HCT116 (cell line): ENCODE results near the gene C19orf38. TPM values are rescaled to one million over a fixed set of nuclear protein-coding genes. Genes with fewer than 3 reads are reported as not detected.

Source experiments
- ATAC-seq: fragments of 200-7000 bp; cut with Tn5 transposase; 2 replicates; pipeline ENCODE4 v1.9.1; 2020; ENCODE audit warnings: mild to moderate bottlenecking, moderate library complexity
- BruUV-seq: library from RNA; stranded (reverse); fragments of 400-500 nt; replicated peaks from 2 replicates; lab custom pipeline; 2021; lab: Mats Ljungman, UMichigan
- CTCF ChIA-PET: fragments of 300-600 bp; sonication (Branson Sonifier 250); formaldehyde crosslinking; loops from one replicate; lab custom pipeline; 2021; ENCODE audit warnings: antibody characterized with exemption; lab: Charles Lee
- POLR2A ChIA-PET: fragments of 300-600, 350-600 bp; sonication (Branson Sonifier 250); formaldehyde crosslinking; loops from one replicate; lab custom pipeline; 2021; ENCODE audit warnings: antibody characterized with exemption; lab: Charles Lee
- RAD21 ChIA-PET, 2 experiments: fragments of 300-600 bp; sonication (Branson Sonifier 250); formaldehyde crosslinking; loops; one replicate each; lab custom pipeline; 2023; ENCODE audit warnings: low total read pairs in 2 of 2; ENCODE audit not compliant: uncharacterized antibody in 2 of 2, unreplicated experiment in 2 of 2, low non-redundant PET in 1 of 2; lab: Charles Lee
- DNase-seq: peaks from one replicate; pipeline ENCODE4 v3.0.0-alpha.2; 2010; ENCODE audit warnings: low read depth, low spot score
- H2AFZ ChIP-seq: fragments of 200-600 bp; shearing (Covaris generic), sonication (generic); 2 replicates; pipeline ENCODE4 v1.6.1; 2017; ENCODE audit warnings: low read depth, mixed run types, mixed read lengths, antibody characterized with exemption, low read length; ENCODE audit not compliant: poor library complexity, severe bottlenecking
- H3K27ac ChIP-seq: 2 replicates; pipeline ENCODE4 v1.5.1; 2012; ENCODE audit warnings: low read depth, low read length
- H3K27me3 ChIP-seq: fragments of 200-600 bp; sonication (generic); 2 replicates; pipeline ENCODE4 v1.6.1; 2016; ENCODE audit warnings: mixed run types, low read length, mixed read lengths; ENCODE audit not compliant: insufficient read depth
- H3K36me3 ChIP-seq, 2 experiments: fragments of 200-500 bp in 1 of 2; fragments of 200-600 bp in 1 of 2; sonication (Bioruptor generic) in 1 of 2; sonication (generic) in 1 of 2; 2 replicates each; pipeline versions ENCODE4 v1.5.1 to v1.6.1; 2014 to 2016; ENCODE audit warnings: low read length in 2 of 2, inconsistent platforms in 1 of 2, mixed read lengths in 1 of 2, mixed run types in 1 of 2; ENCODE audit not compliant: insufficient read depth in 2 of 2, control insufficient read depth in 1 of 2
- H3K4me1 ChIP-seq, 2 experiments: fragments of 200-600 bp in 1 of 2; sonication (generic) in 1 of 2; 2 replicates each; pipeline versions ENCODE4 v1.5.1 to v1.6.1; 2012 to 2017; ENCODE audit warnings: low read length in 2 of 2, inconsistent platforms in 1 of 2, mild to moderate bottlenecking in 1 of 2, mixed read lengths in 1 of 2, mixed run types in 1 of 2, moderate library complexity in 1 of 2; ENCODE audit not compliant: insufficient read depth in 2 of 2, control insufficient read depth in 1 of 2
- H3K4me2 ChIP-seq: fragments of 200-600 bp; sonication (generic); 2 replicates; pipeline ENCODE4 v1.6.1; 2017; ENCODE audit warnings: mixed run types, low read length, mixed read lengths
- H3K4me3 ChIP-seq, 2 experiments: fragments of 200-600 bp in 1 of 2; sonication (generic) in 1 of 2; replicated peaks in 1 of 2; 2 replicates each; pipeline ENCODE4 v1.5.1; 2011 to 2016; ENCODE audit warnings: low read length in 2 of 2, control low read depth in 1 of 2, low read depth in 1 of 2, mild to moderate bottlenecking in 1 of 2, mixed read lengths in 1 of 2, mixed run types in 1 of 2
- H3K79me2 ChIP-seq: fragments of 200-600 bp; sonication (generic); 2 replicates; pipeline ENCODE4 v1.6.1; 2017; ENCODE audit warnings: mild to moderate bottlenecking, mixed run types, low read length, moderate library complexity, mixed read lengths; ENCODE audit not compliant: insufficient read depth
- H3K9ac ChIP-seq: fragments of 200-600 bp; sonication (generic); 2 replicates; pipeline ENCODE4 v1.6.1; 2016; ENCODE audit warnings: low read length, mixed read lengths
- H3K9me2 ChIP-seq: fragments of 200-600 bp; sonication (generic), shearing (Covaris generic); 2 replicates; pipeline ENCODE4 v1.6.1; 2017; ENCODE audit warnings: mixed run types, mild to moderate bottlenecking, moderate library complexity; ENCODE audit not compliant: insufficient read depth
- H3K9me3 ChIP-seq, 2 experiments: fragments of 200-500 bp in 1 of 2; fragments of 200-600 bp in 1 of 2; sonication (Bioruptor generic) in 1 of 2; sonication (generic) in 1 of 2; 2 replicates each; pipeline ENCODE4 v1.6.1; 2014 to 2017; ENCODE audit warnings: low read length in 2 of 2, mixed read lengths in 2 of 2, inconsistent platforms in 1 of 2, low read depth in 1 of 2, mild to moderate bottlenecking in 1 of 2, mixed run types in 1 of 2, moderate library complexity in 1 of 2; ENCODE audit not compliant: control insufficient read depth in 1 of 2, insufficient read depth in 1 of 2
- H4K20me1 ChIP-seq: fragments of 200-600 bp; sonication (generic), shearing (Covaris generic); 2 replicates; pipeline ENCODE4 v1.6.1; 2017; ENCODE audit warnings: mixed run types, mild to moderate bottlenecking, moderate library complexity; ENCODE audit not compliant: insufficient read depth
- EGR1 ChIP-seq: IDR thresholded peaks from 2 replicates; pipeline ENCODE4 v1.6.1; 2012; ENCODE audit warnings: low read depth
- POLR2A ChIP-seq: IDR thresholded peaks from 2 replicates; pipeline ENCODE4 v1.7.0; 2011; ENCODE audit warnings: borderline replicate concordance; ENCODE audit not compliant: insufficient read depth, insufficient read length; ENCODE audit errors: extremely low read depth
- POLR2AphosphoS5 ChIP-seq: IDR thresholded peaks from 2 replicates; pipeline ENCODE4 v1.6.1; 2011; ENCODE audit warnings: mild to moderate bottlenecking, low read depth, low read length, moderate library complexity
- SIN3A ChIP-seq: IDR thresholded peaks from 2 replicates; pipeline ENCODE4 v1.6.1; 2012; ENCODE audit warnings: low read depth
- YY1 ChIP-seq: IDR thresholded peaks from 2 replicates; pipeline ENCODE4 v1.6.1; 2011; ENCODE audit warnings: low read length, low read depth, moderate library complexity, mild to moderate bottlenecking; ENCODE audit not compliant: insufficient replicate concordance; ENCODE audit errors: extremely low read depth
- intact Hi-C: fragments of 100-400 bp; cut with micrococcal nuclease; formaldehyde crosslinking; loops from 2 replicates; pipeline ENCODE4 v1.10.0; 2022
- total RNA-seq: library from RNA; stranded (reverse); gene quantifications from one replicate; pipeline ENCODE4 v1.2.1, GENCODE V29; 2021; ENCODE audit not compliant: unreplicated experiment
- TF ChIP-seq, protein P1 (sequence below), 3 experiments: fragments of 200-600 bp in 1 of 3; sonication (generic) in 1 of 3; IDR thresholded peaks in 2 of 3; conservative IDR thresholded peaks in 1 of 3; 2 replicates each; pipeline ENCODE4 v1.5.1; 2012 to 2017; ENCODE audit warnings: low read depth in 2 of 3, low read length in 2 of 3, antibody characterized with exemption in 1 of 3, borderline replicate concordance in 1 of 3, control low read depth in 1 of 3, mild to moderate bottlenecking in 1 of 3, mixed read lengths in 1 of 3, mixed run types in 1 of 3, moderate library complexity in 1 of 3; ENCODE audit not compliant: insufficient read depth in 1 of 3
- TF ChIP-seq, protein P2 (sequence below): IDR thresholded peaks from 2 replicates; pipeline ENCODE4 v1.6.1; 2012
- TF ChIP-seq, protein P3 (sequence below): IDR thresholded peaks from 2 replicates; pipeline ENCODE4 v1.6.1; 2011; ENCODE audit warnings: mild to moderate bottlenecking, low read length, moderate library complexity; ENCODE audit not compliant: insufficient replicate concordance; ENCODE audit errors: extremely low read depth

The C19orf38 gene
- total RNA-seq, 1 experiment from 2014 or later = 0.74 TPM

DNA sequence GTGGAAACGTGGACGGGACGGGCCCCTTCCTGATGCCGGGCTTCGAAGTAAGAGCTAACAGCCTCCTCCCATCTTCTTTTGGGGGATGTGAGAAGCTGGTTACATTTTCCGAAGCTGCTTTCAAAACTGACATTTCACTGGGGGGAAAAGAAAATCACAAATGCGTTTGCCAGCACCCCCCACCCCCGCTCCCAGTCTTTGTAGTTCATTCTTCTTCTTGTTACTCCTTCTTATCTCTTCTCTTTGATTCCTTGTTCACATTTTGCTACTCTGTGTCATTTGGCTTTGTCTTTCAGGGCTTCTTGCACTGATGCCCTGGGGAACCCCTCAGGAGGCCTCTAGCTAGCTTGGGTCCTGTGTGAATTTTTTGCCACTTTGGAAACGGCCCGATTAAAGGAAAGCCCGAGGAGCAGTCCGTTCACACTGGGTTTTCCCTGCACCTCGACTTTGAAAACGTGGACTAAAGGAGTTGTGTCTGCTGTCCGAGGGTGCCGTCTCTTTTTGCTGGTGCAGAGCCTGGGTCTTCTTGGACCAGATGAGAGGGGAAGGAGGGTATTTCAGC lies 24.4 kb downstream of the C19orf38 start (continued):
- TF ChIP-seq, protein P1, sequence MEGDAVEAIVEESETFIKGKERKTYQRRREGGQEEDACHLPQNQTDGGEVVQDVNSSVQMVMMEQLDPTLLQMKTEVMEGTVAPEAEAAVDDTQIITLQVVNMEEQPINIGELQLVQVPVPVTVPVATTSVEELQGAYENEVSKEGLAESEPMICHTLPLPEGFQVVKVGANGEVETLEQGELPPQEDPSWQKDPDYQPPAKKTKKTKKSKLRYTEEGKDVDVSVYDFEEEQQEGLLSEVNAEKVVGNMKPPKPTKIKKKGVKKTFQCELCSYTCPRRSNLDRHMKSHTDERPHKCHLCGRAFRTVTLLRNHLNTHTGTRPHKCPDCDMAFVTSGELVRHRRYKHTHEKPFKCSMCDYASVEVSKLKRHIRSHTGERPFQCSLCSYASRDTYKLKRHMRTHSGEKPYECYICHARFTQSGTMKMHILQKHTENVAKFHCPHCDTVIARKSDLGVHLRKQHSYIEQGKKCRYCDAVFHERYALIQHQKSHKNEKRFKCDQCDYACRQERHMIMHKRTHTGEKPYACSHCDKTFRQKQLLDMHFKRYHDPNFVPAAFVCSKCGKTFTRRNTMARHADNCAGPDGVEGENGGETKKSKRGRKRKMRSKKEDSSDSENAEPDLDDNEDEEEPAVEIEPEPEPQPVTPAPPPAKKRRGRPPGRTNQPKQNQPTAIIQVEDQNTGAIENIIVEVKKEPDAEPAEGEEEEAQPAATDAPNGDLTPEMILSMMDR (IDR thresholded peaks at IDR 0.05 in 2 of 3, conservative IDR thresholded peaks at IDR 0.05 in 1 of 3; ENCODE audit: borderline replicate concordance in 1 of 3, insufficient read depth in 1 of 3, low read depth in 2 of 3, low read length in 2 of 3) = no peak
- TF ChIP-seq, protein P2, sequence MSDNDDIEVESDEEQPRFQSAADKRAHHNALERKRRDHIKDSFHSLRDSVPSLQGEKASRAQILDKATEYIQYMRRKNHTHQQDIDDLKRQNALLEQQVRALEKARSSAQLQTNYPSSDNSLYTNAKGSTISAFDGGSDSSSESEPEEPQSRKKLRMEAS = no peak
- TF ChIP-seq SIN3A = no peak
- TF ChIP-seq POLR2A = no peak
- TF ChIP-seq EGR1 = no peak
- TF ChIP-seq, protein P3, sequence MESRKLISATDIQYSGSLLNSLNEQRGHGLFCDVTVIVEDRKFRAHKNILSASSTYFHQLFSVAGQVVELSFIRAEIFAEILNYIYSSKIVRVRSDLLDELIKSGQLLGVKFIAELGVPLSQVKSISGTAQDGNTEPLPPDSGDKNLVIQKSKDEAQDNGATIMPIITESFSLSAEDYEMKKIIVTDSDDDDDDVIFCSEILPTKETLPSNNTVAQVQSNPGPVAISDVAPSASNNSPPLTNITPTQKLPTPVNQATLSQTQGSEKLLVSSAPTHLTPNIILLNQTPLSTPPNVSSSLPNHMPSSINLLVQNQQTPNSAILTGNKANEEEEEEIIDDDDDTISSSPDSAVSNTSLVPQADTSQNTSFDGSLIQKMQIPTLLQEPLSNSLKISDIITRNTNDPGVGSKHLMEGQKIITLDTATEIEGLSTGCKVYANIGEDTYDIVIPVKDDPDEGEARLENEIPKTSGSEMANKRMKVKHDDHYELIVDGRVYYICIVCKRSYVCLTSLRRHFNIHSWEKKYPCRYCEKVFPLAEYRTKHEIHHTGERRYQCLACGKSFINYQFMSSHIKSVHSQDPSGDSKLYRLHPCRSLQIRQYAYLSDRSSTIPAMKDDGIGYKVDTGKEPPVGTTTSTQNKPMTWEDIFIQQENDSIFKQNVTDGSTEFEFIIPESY = no peak

DNA sequence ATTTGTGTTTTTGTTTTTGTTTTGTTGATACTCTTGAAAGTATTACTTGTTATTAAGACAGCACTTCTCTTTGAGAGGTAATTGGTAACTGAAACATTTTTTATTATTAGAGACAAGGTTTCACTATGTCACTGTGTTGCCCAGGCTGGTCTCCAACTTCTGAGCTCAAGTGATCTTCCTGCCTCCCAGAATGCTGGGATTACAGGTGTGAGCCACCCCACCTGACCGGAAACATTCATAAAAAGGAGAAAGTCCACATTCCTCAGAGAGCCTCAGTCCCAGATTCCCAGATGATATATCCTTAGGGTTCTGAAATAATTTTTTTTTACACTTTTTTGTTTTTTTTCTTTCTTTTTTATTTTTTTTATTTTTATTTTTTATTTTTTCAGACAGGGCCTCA lies 25.8 kb downstream of the C19orf38 start:
- peak overlapping the region; percentile 47; the same call in 1 of the 2 replicates for H3K4me2 ChIP-seq
- DNase-seq = no peak
- POLR2A ChIA-PET = interaction anchor here (0.6 to 0.7 kb wide), 2 partner anchors 10 to 28 kb away, joined by 5 to 7 read pairs; no protein-coding TSS in a partner anchor
- TSS peak; percentile 15 for BruUV-seq
- no peak overlapping the region for H3K4me3 ChIP-seq
- peaks cover 37 to 61% of the 10 kb centered on the region in 2 experiments for H3K4me1 ChIP-seq
- H3K79me2 ChIP-seq = peaks cover 73% of the 10 kb centered on the region
- H3K36me3 ChIP-seq = no peaks in the 10 kb centered on the region
- no peaks in the 10 kb centered on the region for H3K27me3 ChIP-seq
- RAD21 ChIA-PET = no interaction called here
- no peaks in the 10 kb centered on the region for H4K20me1 ChIP-seq
- no peak for ATAC-seq
- H2AFZ ChIP-seq = no peak overlapping the region
- intact Hi-C loops = no loop called here
- TF ChIP-seq, protein P3 = no peak
- TF ChIP-seq YY1 = no peak
- TF ChIP-seq POLR2AphosphoS5 = no peak
- TF ChIP-seq POLR2A = no peak
- TF ChIP-seq, all 23 proteins: peak for 0
- peak overlapping the region; percentile 41; the same call in 1 of the 2 replicates for H3K27ac ChIP-seq
- no peak overlapping the region for H3K9ac ChIP-seq
- CTCF ChIA-PET = interaction anchor here (1.5 to 2.4 kb wide), 2 partner anchors 10 to 15 kb away, joined by 4 to 10 read pairs; no protein-coding TSS in a partner anchor
- no peaks in the 10 kb centered on the region for H3K9me3 ChIP-seq
- H3K9me2 ChIP-seq = no peaks in the 10 kb centered on the region
